ENCODE data around the gene ADAMTS6.

Gene ADAMTS6

DNA sequence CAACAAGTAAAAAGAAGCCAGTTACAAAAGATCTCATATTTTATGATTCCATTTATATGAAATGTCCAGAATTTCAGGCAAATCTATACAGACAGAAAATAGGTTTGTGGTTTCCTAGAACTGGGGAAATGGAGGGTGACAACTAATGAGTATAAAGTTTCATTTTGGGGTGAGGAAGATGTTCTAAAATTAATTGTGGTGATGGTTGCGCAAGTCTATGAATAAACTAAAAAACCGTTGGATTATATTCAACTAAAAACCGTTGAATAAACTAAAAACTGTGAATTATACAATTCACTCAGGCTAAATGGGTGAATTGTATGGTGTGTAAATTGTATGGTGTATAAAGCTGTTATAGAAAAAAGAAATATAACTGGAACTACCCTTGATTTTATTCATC, 47.6 kb downstream of the ADAMTS6 start:
- TF ChIP-seq EP300 (IDR thresholded peaks at IDR 0.05; ENCODE audit: borderline replicate concordance) = no peak
- no peak for TF ChIP-seq CREB1 (IDR thresholded peaks at IDR 0.05; ENCODE audit: low read depth)
- TF ChIP-seq TEAD4 (IDR thresholded peaks at IDR 0.05) = no peak
- TF ChIP-seq, protein P1, sequence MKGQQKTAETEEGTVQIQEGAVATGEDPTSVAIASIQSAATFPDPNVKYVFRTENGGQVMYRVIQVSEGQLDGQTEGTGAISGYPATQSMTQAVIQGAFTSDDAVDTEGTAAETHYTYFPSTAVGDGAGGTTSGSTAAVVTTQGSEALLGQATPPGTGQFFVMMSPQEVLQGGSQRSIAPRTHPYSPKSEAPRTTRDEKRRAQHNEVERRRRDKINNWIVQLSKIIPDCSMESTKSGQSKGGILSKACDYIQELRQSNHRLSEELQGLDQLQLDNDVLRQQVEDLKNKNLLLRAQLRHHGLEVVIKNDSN (IDR thresholded peaks at IDR 0.05) = no peak
- TF ChIP-seq RAD21 (IDR thresholded peaks at IDR 0.05; ENCODE audit: low read depth) = no peak
- TF ChIP-seq FOXM1 (IDR thresholded peaks at IDR 0.05; ENCODE audit: borderline replicate concordance, low read depth) = no peak
- TF ChIP-seq TAF1 (IDR thresholded peaks at IDR 0.05; ENCODE audit: low read depth) = no peak
- TF ChIP-seq EGR1 (IDR thresholded peaks at IDR 0.05) = no peak
- no peak for TF ChIP-seq YY1 (IDR thresholded peaks at IDR 0.05; ENCODE audit: low read depth)
- TF ChIP-seq TCF12 (IDR thresholded peaks at IDR 0.05; ENCODE audit: low read depth) = no peak
- no peak for TF ChIP-seq CEBPB (IDR thresholded peaks at IDR 0.05)
- no peak for TF ChIP-seq ZBTB7A (IDR thresholded peaks at IDR 0.05; ENCODE audit: low read depth)
- TF ChIP-seq NFIC (IDR thresholded peaks at IDR 0.05) = no peak
- no peak for TF ChIP-seq MAX (IDR thresholded peaks at IDR 0.05)
- TF ChIP-seq, protein P2, sequence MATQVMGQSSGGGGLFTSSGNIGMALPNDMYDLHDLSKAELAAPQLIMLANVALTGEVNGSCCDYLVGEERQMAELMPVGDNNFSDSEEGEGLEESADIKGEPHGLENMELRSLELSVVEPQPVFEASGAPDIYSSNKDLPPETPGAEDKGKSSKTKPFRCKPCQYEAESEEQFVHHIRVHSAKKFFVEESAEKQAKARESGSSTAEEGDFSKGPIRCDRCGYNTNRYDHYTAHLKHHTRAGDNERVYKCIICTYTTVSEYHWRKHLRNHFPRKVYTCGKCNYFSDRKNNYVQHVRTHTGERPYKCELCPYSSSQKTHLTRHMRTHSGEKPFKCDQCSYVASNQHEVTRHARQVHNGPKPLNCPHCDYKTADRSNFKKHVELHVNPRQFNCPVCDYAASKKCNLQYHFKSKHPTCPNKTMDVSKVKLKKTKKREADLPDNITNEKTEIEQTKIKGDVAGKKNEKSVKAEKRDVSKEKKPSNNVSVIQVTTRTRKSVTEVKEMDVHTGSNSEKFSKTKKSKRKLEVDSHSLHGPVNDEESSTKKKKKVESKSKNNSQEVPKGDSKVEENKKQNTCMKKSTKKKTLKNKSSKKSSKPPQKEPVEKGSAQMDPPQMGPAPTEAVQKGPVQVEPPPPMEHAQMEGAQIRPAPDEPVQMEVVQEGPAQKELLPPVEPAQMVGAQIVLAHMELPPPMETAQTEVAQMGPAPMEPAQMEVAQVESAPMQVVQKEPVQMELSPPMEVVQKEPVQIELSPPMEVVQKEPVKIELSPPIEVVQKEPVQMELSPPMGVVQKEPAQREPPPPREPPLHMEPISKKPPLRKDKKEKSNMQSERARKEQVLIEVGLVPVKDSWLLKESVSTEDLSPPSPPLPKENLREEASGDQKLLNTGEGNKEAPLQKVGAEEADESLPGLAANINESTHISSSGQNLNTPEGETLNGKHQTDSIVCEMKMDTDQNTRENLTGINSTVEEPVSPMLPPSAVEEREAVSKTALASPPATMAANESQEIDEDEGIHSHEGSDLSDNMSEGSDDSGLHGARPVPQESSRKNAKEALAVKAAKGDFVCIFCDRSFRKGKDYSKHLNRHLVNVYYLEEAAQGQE (IDR thresholded peaks at IDR 0.05; ENCODE audit: low read depth) = no peak

GRCh38 chr5:65426656-65427055, 55.1 kb downstream of the ADAMTS6 start:
- no peak for TF ChIP-seq CREB1 (IDR thresholded peaks at IDR 0.05; ENCODE audit: low read depth)
- TF ChIP-seq, protein P1 (IDR thresholded peaks at IDR 0.05) = no peak
- no peak for TF ChIP-seq RAD21 (IDR thresholded peaks at IDR 0.05; ENCODE audit: low read depth)
- no peak for TF ChIP-seq TAF1 (IDR thresholded peaks at IDR 0.05; ENCODE audit: low read depth)
- no peak for TF ChIP-seq FOXM1 (IDR thresholded peaks at IDR 0.05; ENCODE audit: borderline replicate concordance, low read depth)
- no peak for TF ChIP-seq CEBPB (IDR thresholded peaks at IDR 0.05)

- no peak for TF ChIP-seq CEBPB (IDR thresholded peaks at IDR 0.05)
- no peak for TF ChIP-seq TAF1 (IDR thresholded peaks at IDR 0.05; ENCODE audit: low read depth)
- TF ChIP-seq ZBTB7A (IDR thresholded peaks at IDR 0.05; ENCODE audit: low read depth) = no peak
- TF ChIP-seq EGR1 (IDR thresholded peaks at IDR 0.05) = no peak
- no peak for TF ChIP-seq YY1 (IDR thresholded peaks at IDR 0.05; ENCODE audit: low read depth)
- TF ChIP-seq, protein P2 (IDR thresholded peaks at IDR 0.05; ENCODE audit: low read depth) = no peak
- no peak for TF ChIP-seq MAX (IDR thresholded peaks at IDR 0.05)
- no peak for TF ChIP-seq EP300 (IDR thresholded peaks at IDR 0.05; ENCODE audit: borderline replicate concordance)
- no peak for TF ChIP-seq FOXM1 (IDR thresholded peaks at IDR 0.05; ENCODE audit: borderline replicate concordance, low read depth)
- TF ChIP-seq NFIC (IDR thresholded peaks at IDR 0.05) = no peak
- no peak for TF ChIP-seq TEAD4 (IDR thresholded peaks at IDR 0.05)
These were observed 58.1 kb downstream of the ADAMTS6 start for GRCh38 chr5:65423623-65424022.

DNA sequence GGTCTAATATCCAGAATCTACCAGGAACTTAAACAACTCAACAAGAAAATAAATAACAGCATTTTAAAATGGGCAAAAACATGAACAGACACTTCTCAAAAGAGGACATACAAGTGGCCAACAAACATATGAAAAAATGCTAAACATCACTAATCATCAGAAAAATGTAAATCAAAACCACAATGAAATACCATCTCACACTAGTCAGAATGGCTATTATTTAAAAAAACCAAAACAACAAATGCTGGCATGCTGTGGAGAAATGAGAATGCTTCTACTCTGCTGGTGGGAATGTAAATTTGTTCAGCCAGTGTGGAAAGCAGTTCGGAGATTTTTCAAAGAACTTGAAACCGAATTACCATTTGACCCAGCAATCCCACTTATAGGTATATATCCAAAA, 63.1 kb downstream of the ADAMTS6 start:
- TF ChIP-seq, protein P1 (IDR thresholded peaks at IDR 0.05) = no peak
- TF ChIP-seq MAX (IDR thresholded peaks at IDR 0.05) = no peak
- TF ChIP-seq FOXM1 (IDR thresholded peaks at IDR 0.05; ENCODE audit: borderline replicate concordance, low read depth) = no peak
- no peak for TF ChIP-seq RAD21 (IDR thresholded peaks at IDR 0.05; ENCODE audit: low read depth)

DNA sequence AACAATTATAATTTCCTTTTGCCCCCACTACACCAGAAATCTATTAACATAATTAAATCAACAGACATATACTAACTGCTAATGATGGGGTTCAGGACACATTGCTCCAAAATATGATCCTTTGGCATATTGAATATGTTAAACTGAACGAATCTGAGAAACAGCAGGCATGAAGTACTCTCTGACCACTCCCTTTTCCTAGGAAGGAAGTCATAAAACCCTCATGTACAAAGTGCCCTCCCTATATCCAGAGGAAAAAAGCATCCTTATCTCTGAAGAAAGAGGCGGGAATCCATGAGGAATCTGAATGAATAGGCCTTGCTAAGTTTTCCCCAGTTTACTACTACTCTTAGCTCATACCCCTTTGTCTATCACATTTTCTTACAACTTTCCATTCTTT, 67.9 kb downstream of the ADAMTS6 start:
- no peak for TF ChIP-seq EGR1 (IDR thresholded peaks at IDR 0.05)
- no peak for TF ChIP-seq YY1 (IDR thresholded peaks at IDR 0.05; ENCODE audit: low read depth)
- TF ChIP-seq, protein P2 (IDR thresholded peaks at IDR 0.05; ENCODE audit: low read depth) = no peak
- TF ChIP-seq NFIC (IDR thresholded peaks at IDR 0.05) = no peak
- no peak for TF ChIP-seq MAX (IDR thresholded peaks at IDR 0.05)
- TF ChIP-seq, protein P1 (IDR thresholded peaks at IDR 0.05) = no peak
- TF ChIP-seq FOXM1 (IDR thresholded peaks at IDR 0.05; ENCODE audit: borderline replicate concordance, low read depth) = no peak
- no peak for TF ChIP-seq CEBPB (IDR thresholded peaks at IDR 0.05)

Data from Ishikawa (cell line).